CD4-positive, alpha-beta T cell treated with Interleukin-6 for 4 hours (primary cell): Measurements from ENCODE around the gene KIF26B.

Experiments used
- DNase-seq: peaks from one replicate; pipeline ENCODE4 v3.0.0-alpha.2; 2020; ENCODE audit warnings: mixed read lengths

Gene KIF26B

GRCh38 chr1:245211035-245211749 is 56.4 kb downstream of the KIF26B start:
- no peak for DNase-seq

- DNase-seq = no peak
These were observed 57.0 kb downstream of the KIF26B start for GRCh38 chr1:245211761-245212160.

GRCh38 chr1:245212221-245212710 is 57.5 kb downstream of the KIF26B start:
- DNase-seq = no peak

GRCh38 chr1:245213066-245213831 is 58.5 kb downstream of the KIF26B start:
- DNase-seq = no peak

- no peak for DNase-seq
These were observed 60.3 kb downstream of the KIF26B start for GRCh38 chr1:245215071-245215470.

- no peak for DNase-seq
These were observed 61.8 kb downstream of the KIF26B start for GRCh38 chr1:245216366-245217115.

GRCh38 chr1:245217853-245218608 is 63.2 kb downstream of the KIF26B start:
- DNase-seq = no peak

GRCh38 chr1:245220381-245220985 is 65.7 kb downstream of the KIF26B start:
- DNase-seq = no peak

GRCh38 chr1:245221805-245222204 is 67.0 kb downstream of the KIF26B start:
- DNase-seq = no peak

GRCh38 chr1:245222931-245223595 is 68.3 kb downstream of the KIF26B start:
- DNase-seq = no peak

GRCh38 chr1:245225322-245226202 is 70.8 kb downstream of the KIF26B start:
- DNase-seq = no peak

- no peak for DNase-seq
These were observed 71.4 kb downstream of the KIF26B start for GRCh38 chr1:245226203-245226499.

GRCh38 chr1:245229051-245229450 is 74.3 kb downstream of the KIF26B start:
- DNase-seq = no peak

GRCh38 chr1:245232931-245233330 is 78.1 kb downstream of the KIF26B start:
- DNase-seq = no peak

GRCh38 chr1:245234217-245235081 is 79.7 kb downstream of the KIF26B start:
- DNase-seq = no peak

GRCh38 chr1:245235156-245235555 is 80.4 kb downstream of the KIF26B start:
- no peak for DNase-seq

GRCh38 chr1:245240648-245241165 is 85.9 kb downstream of the KIF26B start:
- no peak for DNase-seq

GRCh38 chr1:245241526-245242130 is 86.8 kb downstream of the KIF26B start:
- no peak for DNase-seq

GRCh38 chr1:245242989-245243388 is 88.2 kb downstream of the KIF26B start:
- DNase-seq = no peak
